Naive thymus-derived CD4-positive, alpha-beta T cell (primary cell): ENCODE data around the gene HACD3. TPM values are rescaled to one million over a fixed set of nuclear protein-coding genes. Genes with fewer than 3 reads are reported as not detected.
A peak's percentile ranks its signal among the peaks of the same experiment; 100 is the strongest.

Experiments used
- ATAC-seq: fragments of 150-1000 bp; cut with Tn5 transposase; 2 replicates; pipeline ENCODE4 v1.10.0; 2021; ENCODE audit warnings: mild to moderate bottlenecking, moderate library complexity
- CTCF ChIA-PET: fragments of 350-600 bp; sonication (Branson Sonifier 250); formaldehyde crosslinking; loops from one replicate; lab custom pipeline; 2021; ENCODE audit warnings: antibody characterized with exemption; lab: Charles Lee
- POLR2A ChIA-PET: fragments of 350-600 bp; sonication (Branson Sonifier 250); formaldehyde crosslinking; loops from one replicate; lab custom pipeline; 2021; ENCODE audit warnings: antibody characterized with exemption, inconsistent platforms; lab: Charles Lee
- DNase-seq, 9 donors: peaks; one replicate each; pipeline versions ENCODE4 v3.0.0 to v3.0.0-alpha.2; 2020 to 2022; ENCODE audit warnings: mixed read lengths in 1 of 9
- H3K27ac ChIP-seq: one replicate; pipeline ENCODE4 v1.7.0; 2013; ENCODE audit warnings: mild to moderate bottlenecking, low read depth, low read length, moderate library complexity
- H3K27me3 ChIP-seq, 2 donors: one replicate each; pipeline ENCODE4 v1.7.0; 2013; ENCODE audit warnings: low read length in 2 of 2, mild to moderate bottlenecking in 2 of 2, moderate library complexity in 2 of 2; ENCODE audit not compliant: control insufficient read depth in 2 of 2, insufficient read depth in 2 of 2
- H3K36me3 ChIP-seq, 3 experiments: 1 replicate in 2 of 3; 2 replicates in 1 of 3; pipeline ENCODE4 v1.7.0; 2013; ENCODE audit warnings: low read length in 3 of 3, mild to moderate bottlenecking in 3 of 3, moderate library complexity in 1 of 3; ENCODE audit not compliant: insufficient read depth in 3 of 3, control insufficient read depth in 2 of 3
- H3K4me1 ChIP-seq, 2 donors: one replicate each; pipeline ENCODE4 v1.7.0; 2013; ENCODE audit warnings: low read length in 2 of 2, mild to moderate bottlenecking in 2 of 2, moderate library complexity in 1 of 2; ENCODE audit not compliant: control insufficient read depth in 2 of 2, insufficient read depth in 2 of 2
- H3K4me3 ChIP-seq: 2 replicates; pipeline ENCODE4 v1.7.0; 2013; ENCODE audit warnings: mild to moderate bottlenecking, low read length
- H3K9me3 ChIP-seq, 3 experiments: 1 replicate in 2 of 3; 2 replicates in 1 of 3; pipeline ENCODE4 v1.7.0; 2013; ENCODE audit warnings: low read length in 3 of 3; ENCODE audit not compliant: control insufficient read depth in 2 of 3
- H3K27ac Mint-ChIP-seq, 9 donors: one replicate each; pipeline ENCODE4 v1.8.0; 2020 to 2022; ENCODE audit warnings: mixed read lengths in 9 of 9, mild to moderate bottlenecking in 8 of 9, moderate library complexity in 5 of 9, inconsistent platforms in 2 of 9
- H3K27me3 Mint-ChIP-seq, 5 donors: one replicate each; pipeline ENCODE4 v1.8.0; 2021 to 2022; ENCODE audit warnings: mixed read lengths in 5 of 5, mild to moderate bottlenecking in 1 of 5
- H3K36me3 Mint-ChIP-seq, 5 donors: one replicate each; pipeline ENCODE4 v1.8.0; 2020 to 2022; ENCODE audit warnings: mixed read lengths in 5 of 5, mild to moderate bottlenecking in 3 of 5, inconsistent platforms in 1 of 5
- H3K4me1 Mint-ChIP-seq, 7 donors: one replicate each; pipeline ENCODE4 v1.8.0; 2020 to 2022; ENCODE audit warnings: mixed read lengths in 7 of 7, mild to moderate bottlenecking in 3 of 7, inconsistent platforms in 1 of 7
- H3K4me3 Mint-ChIP-seq, 10 donors: one replicate each; pipeline ENCODE4 v1.8.0; 2020 to 2022; ENCODE audit warnings: mild to moderate bottlenecking in 10 of 10, mixed read lengths in 10 of 10, moderate library complexity in 6 of 10, inconsistent platforms in 2 of 10
- H3K9me3 Mint-ChIP-seq, 11 donors: one replicate each; pipeline ENCODE4 v1.8.0; 2020 to 2022; ENCODE audit warnings: mixed read lengths in 11 of 11, mild to moderate bottlenecking in 4 of 11, inconsistent platforms in 1 of 11, moderate library complexity in 1 of 11
- intact Hi-C, 2 donors: fragments of 100-400 bp; cut with micrococcal nuclease; formaldehyde crosslinking; loops; one replicate each; pipeline ENCODE4 v1.15.1; 2023
- polyA plus RNA-seq, 2 donors: library from polyadenylated mRNA; unstranded; fragments of 300-500 nt; fragmentation: Illumina TruSeq; gene quantifications; one replicate each; pipeline ENCODE4 v1.2.3, GENCODE V29; 2021
- total RNA-seq, 6 experiments: library from RNA in 5 of 6; stranded (reverse) in 5 of 6; gene quantifications; 1 replicate in 5 of 6; 2 replicates in 1 of 6; pipeline ENCODE4 v1.2.3 and lab custom pipeline; 2021 to 2026

The HACD3 gene
- total and polyA plus RNA-seq, 7 experiments from 2014 or later = 18.3 to 34.4 (median 24.9) TPM

DNA sequence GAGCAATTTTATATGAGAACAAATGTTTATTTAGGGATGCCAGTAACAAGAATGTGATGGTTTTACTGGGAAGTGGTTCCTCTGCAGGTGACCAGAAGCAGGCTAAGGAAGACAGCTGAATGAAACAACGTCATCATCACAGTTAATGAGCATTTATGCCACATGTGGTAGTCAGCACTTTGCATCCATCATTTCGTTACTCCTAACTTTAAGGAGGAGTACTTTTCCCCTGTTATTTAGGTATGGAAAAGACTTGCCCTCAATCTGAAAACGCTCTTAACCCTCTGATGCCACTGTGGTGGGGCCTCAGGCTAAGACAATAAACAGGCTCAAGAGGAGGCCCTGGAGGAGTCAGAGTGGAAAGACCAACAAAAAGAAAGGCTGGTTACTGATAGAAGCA lies 49.5 kb downstream of the HACD3 start:
- Histone ChIP-seq H3K27me3 (no peaks in the 10 kb centered on the region), H3K9me3 (no peaks in the 10 kb centered on the region), H3K4me1 (peaks cover 10 to 20% of the 10 kb centered on the region in 2 donors), H3K36me3 (peaks cover 6 to 36% (median 7%) of the 10 kb centered on the region in 3 experiments), H3K27ac (peak overlapping the region; percentile 56), H3K4me3 (no peak overlapping the region)
- Mint-ChIP-seq H3K9me3 (no peaks in the 10 kb centered on the region), H3K27me3 (no peaks in the 10 kb centered on the region), H3K36me3 (peaks cover 12 to 67% (median 37%) of the 10 kb centered on the region in 5 donors), H3K4me1 (peaks cover 8 to 28% (median 23%) of the 10 kb centered on the region in 7 donors), H3K27ac (peak overlapping the region in 7 of 9 donors; percentile 69 to 84 (median 77)), H3K4me3 (no peak overlapping the region)
- intact Hi-C loops = no loop called here
- ATAC-seq (no peak), DNase-seq (no peak)
- ChIA-PET CTCF (no interaction called here), POLR2A (interaction anchor here (1.3 kb wide), 1 partner anchor 11 kb away, joined by 4 read pairs; no protein-coding TSS in a partner anchor)

DNA sequence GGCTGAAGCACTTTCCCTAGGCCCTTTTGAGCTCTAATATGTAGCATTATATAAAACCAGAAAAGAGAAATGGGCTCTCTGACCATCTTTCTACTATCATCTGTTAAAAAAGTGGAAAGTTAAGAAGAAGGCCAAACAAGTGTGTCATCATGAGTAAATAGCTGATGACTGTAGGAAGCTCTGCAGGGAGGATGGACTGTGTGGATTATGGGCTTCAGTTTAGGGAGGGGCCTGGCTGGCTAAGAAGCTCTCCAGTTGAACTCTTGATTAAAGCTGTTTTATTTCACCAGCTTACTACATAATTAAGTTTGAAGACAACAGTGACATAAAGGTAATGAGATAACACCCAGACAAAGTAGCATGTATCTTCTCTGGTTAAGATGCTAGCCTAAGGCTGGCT lies 50.0 kb downstream of the HACD3 start:
- Histone ChIP-seq H3K27ac (peak overlapping the region; percentile 56), H3K4me3 (no peak overlapping the region), H3K4me1 (peaks cover 11 to 20% of the 10 kb centered on the region in 2 donors), H3K27me3 (no peaks in the 10 kb centered on the region), H3K9me3 (no peaks in the 10 kb centered on the region), H3K36me3 (peaks cover 6 to 35% (median 7%) of the 10 kb centered on the region in 3 experiments)
- peak overlapping the region in 8 of 9 donors; percentile 67 to 84 (median 77) for H3K27ac Mint-ChIP-seq
- no peak overlapping the region for H3K4me3 Mint-ChIP-seq
- no peak for DNase-seq
- ChIA-PET POLR2A (no interaction called here), CTCF (no interaction called here)
- no peaks in the 10 kb centered on the region for H3K27me3 Mint-ChIP-seq
- H3K36me3 Mint-ChIP-seq = peaks cover 12 to 65% (median 37%) of the 10 kb centered on the region in 5 donors
- intact Hi-C loops = no loop called here
- peaks cover 8 to 31% (median 25%) of the 10 kb centered on the region in 7 donors for H3K4me1 Mint-ChIP-seq
- no peaks in the 10 kb centered on the region for H3K9me3 Mint-ChIP-seq
- no peak for ATAC-seq

DNA sequence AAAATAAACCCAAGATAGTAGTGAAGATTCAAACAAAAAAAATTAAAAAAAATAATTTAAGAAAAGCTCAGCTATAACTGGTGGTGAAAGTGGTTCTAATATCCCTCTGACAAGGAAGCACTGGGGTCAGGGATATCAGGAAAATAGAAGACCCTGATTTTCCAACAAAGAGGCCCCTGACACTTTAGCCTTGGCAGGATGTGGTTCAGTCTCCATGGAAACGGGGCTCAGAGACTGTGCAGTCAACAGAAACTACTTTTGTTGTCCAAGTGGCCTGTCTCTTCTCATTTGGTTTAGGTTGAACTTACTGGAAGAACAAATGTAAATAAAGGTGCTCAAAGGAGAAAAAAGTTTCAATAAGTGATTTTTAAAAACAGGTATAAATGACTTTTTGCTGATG lies 53.4 kb downstream of the HACD3 start:
- Mint-ChIP-seq H3K27ac (peak overlapping the region; percentile 89 to 95 (median 93)), H3K9me3 (peaks cover 0 to 2% (median 0%) of the 10 kb centered on the region in 11 donors), H3K4me3 (peak overlapping the region in 9 of 10 donors; percentile 9 to 73 (median 67)), H3K36me3 (peaks cover 7 to 57% (median 36%) of the 10 kb centered on the region in 5 donors), H3K27me3 (no peaks in the 10 kb centered on the region), H3K4me1 (peaks cover 11 to 50% (median 40%) of the 10 kb centered on the region in 7 donors)
- no peak overlapping the region for H3K4me3 ChIP-seq
- intact Hi-C loops = loop anchor here in 1 of 2 donors (1.0 kb wide), 1 partner anchor 28 kb away; the partner anchor contains the start of gene INTS14
- peaks cover 11 to 20% of the 10 kb centered on the region in 2 donors for H3K4me1 ChIP-seq
- peak in 8 of 9 donors; percentile 28 to 69 (median 55) for DNase-seq
- peaks cover 6 to 32% (median 7%) of the 10 kb centered on the region in 3 experiments for H3K36me3 ChIP-seq
- H3K27me3 ChIP-seq = no peaks in the 10 kb centered on the region
- H3K9me3 ChIP-seq = no peaks in the 10 kb centered on the region
- H3K27ac ChIP-seq = peak overlapping the region; percentile 61
- ChIA-PET CTCF (no interaction called here), POLR2A (no interaction called here)
- peak; percentile 75 for ATAC-seq

DNA sequence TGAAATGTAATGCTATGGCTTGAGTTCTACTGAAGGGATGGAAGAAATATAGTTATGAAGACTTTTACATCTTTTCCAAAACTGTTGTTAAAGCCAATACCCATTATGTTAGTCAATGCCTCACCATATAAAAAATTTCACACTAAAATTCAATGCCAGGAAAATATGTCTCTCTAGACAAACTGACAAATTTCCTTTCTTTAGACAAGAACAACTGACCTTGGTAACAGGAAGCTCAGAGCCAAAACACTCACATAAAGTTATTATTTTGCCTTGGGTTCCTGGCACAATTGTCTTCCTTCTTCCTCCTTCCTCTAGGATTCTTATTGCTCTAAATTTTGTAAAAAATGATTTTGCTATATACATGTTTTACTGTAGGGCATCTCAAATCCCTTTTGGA lies 54.0 kb downstream of the HACD3 start:
- H3K36me3 ChIP-seq = peaks cover 6 to 27% (median 11%) of the 10 kb centered on the region in 3 experiments
- ChIA-PET CTCF (no interaction called here), POLR2A (interaction anchor here (1.1 to 1.3 kb wide), 2 partner anchors 10 to 27 kb away, joined by 3 to 6 read pairs; partner anchors contain the start of gene INTS14)
- no peak overlapping the region for H3K4me3 ChIP-seq
- H3K36me3 Mint-ChIP-seq = peaks cover 7 to 54% (median 36%) of the 10 kb centered on the region in 5 donors
- H3K9me3 Mint-ChIP-seq = peaks cover 0 to 2% (median 0%) of the 10 kb centered on the region in 11 donors
- no peaks in the 10 kb centered on the region for H3K27me3 ChIP-seq
- H3K4me1 Mint-ChIP-seq = peaks cover 11 to 50% (median 40%) of the 10 kb centered on the region in 7 donors
- H3K27ac Mint-ChIP-seq = peak overlapping the region; percentile 89 to 95 (median 93)
- no peaks in the 10 kb centered on the region for H3K27me3 Mint-ChIP-seq
- intact Hi-C loops = no loop called here
- H3K4me3 Mint-ChIP-seq = peak overlapping the region in 9 of 10 donors; percentile 9 to 73 (median 67)
- ATAC-seq = no peak
- peaks cover 11 to 20% of the 10 kb centered on the region in 2 donors for H3K4me1 ChIP-seq
- H3K9me3 ChIP-seq = no peaks in the 10 kb centered on the region
- peak overlapping the region; percentile 61 for H3K27ac ChIP-seq
- DNase-seq = no peak

DNA sequence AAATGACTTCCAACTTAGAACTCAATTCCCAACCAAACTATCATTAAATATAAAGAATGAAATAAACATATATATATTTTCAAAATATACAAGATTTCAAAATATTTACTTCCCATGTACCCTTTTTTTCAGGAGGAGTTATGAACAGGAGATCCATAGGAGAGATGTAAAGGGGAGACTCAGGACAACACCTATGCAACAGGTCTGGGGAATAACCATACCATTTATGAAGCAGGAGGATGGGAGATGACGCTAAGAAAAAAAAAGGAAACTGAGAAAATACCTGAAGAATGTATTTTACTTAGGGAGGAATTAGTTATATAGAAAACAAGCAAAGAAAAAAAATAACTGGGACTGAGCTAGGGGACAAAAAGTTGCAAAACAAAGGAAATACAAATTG lies 56.8 kb downstream of the HACD3 start:
- no peaks in the 10 kb centered on the region for H3K27me3 ChIP-seq
- intact Hi-C loops = no loop called here
- H3K36me3 ChIP-seq = peaks cover 5 to 33% (median 18%) of the 10 kb centered on the region in 3 experiments
- DNase-seq (no peak), ATAC-seq (no peak)
- H3K4me1 Mint-ChIP-seq = peaks cover 12 to 56% (median 40%) of the 10 kb centered on the region in 7 donors
- H3K4me1 ChIP-seq = peaks cover 11 to 20% of the 10 kb centered on the region in 2 donors
- peaks cover 0 to 2% (median 0%) of the 10 kb centered on the region in 11 donors for H3K9me3 Mint-ChIP-seq
- H3K27ac Mint-ChIP-seq = peak overlapping the region in 7 of 9 donors; percentile 8 to 94 (median 62)
- H3K9me3 ChIP-seq = no peaks in the 10 kb centered on the region
- H3K4me3 Mint-ChIP-seq = no peak overlapping the region
- no peaks in the 10 kb centered on the region for H3K27me3 Mint-ChIP-seq
- peaks cover 24 to 66% (median 53%) of the 10 kb centered on the region in 5 donors for H3K36me3 Mint-ChIP-seq
- CTCF ChIA-PET = no interaction called here
- H3K27ac ChIP-seq = no peak overlapping the region
- no peak overlapping the region for H3K4me3 ChIP-seq
- POLR2A ChIA-PET = no interaction called here

DNA sequence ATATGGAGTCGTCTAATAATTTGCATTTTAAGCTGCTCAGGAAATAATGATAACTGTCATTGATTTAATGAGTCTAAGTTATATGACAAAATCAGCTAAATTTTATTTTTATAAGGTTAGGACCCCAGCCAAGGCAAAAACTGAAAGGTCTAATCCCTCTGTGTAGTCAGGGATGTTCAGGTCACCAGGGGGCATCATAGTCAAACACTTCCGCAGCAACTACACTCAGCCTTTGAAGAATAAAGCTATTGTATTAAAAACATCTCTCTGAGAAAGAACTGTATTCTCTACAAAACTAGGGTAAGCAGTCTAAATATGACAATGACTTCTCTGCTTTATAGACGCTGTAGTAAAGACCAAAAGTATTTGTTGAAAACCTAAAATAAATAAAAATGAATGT lies 65.7 kb downstream of the HACD3 start:
- peak in 2 of 9 donors; percentile 13 to 26 for DNase-seq
- peaks cover 0 to 5% (median 0%) of the 10 kb centered on the region in 7 donors for H3K4me1 Mint-ChIP-seq
- intact Hi-C loops = loop anchor here in 1 of 2 donors (2.0 kb wide), 1 partner anchor 261 kb away; no protein-coding TSS in a partner anchor

More for the DNA sequence above, 65.7 kb downstream of the HACD3 start:
- no peaks in the 10 kb centered on the region for H3K27me3 Mint-ChIP-seq
- ATAC-seq = no peak
- no peak overlapping the region for H3K27ac Mint-ChIP-seq
- peaks cover 10 to 43% (median 17%) of the 10 kb centered on the region in 5 donors for H3K36me3 Mint-ChIP-seq
- Histone ChIP-seq H3K27ac (no peak overlapping the region), H3K9me3 (no peaks in the 10 kb centered on the region), H3K36me3 (peaks cover 19 to 81% (median 25%) of the 10 kb centered on the region in 3 experiments), H3K27me3 (no peaks in the 10 kb centered on the region), H3K4me1 (no peaks in the 10 kb centered on the region), H3K4me3 (no peak overlapping the region)
- H3K4me3 Mint-ChIP-seq = no peak overlapping the region
- ChIA-PET POLR2A (no interaction called here), CTCF (interaction anchor here (1.1 kb wide), 1 partner anchor 902 kb away, joined by 4 read pairs; the partner anchor contains the start of gene SNAPC5)
- no peaks in the 10 kb centered on the region for H3K9me3 Mint-ChIP-seq
